Subcutaneous adipose tissue (tissue), 4 donors: Measurements from ENCODE around the gene WDR45B. TPM values are rescaled to one million over a fixed set of nuclear protein-coding genes. Genes with fewer than 3 reads are reported as not detected.

ENCODE experiments used
- small RNA-seq: library from RNA; depleted of rRNA; stranded (forward); fragments of <200 nt; gene quantifications from one replicate; pipeline ENCODE3, GENCODE V24; 2016
- total RNA-seq, 4 donors: library from RNA; depleted of rRNA; stranded (reverse); fragments of >200 nt; gene quantifications; one replicate each; pipeline ENCODE4 v1.1.0, GENCODE V29; 2016
- TF ChIP-seq, protein P1 (sequence below): fragments of 450-650 bp; IDR thresholded peaks from one replicate; pipeline ENCODE4 v1.5.1; 2016; ENCODE audit warnings: low read depth, mild to moderate bottlenecking, control low read depth, antibody characterized with exemption, moderate library complexity

Gene WDR45B
- total RNA-seq, 4 donors from 2014 or later: 60.6 to 74.8 (median 63.1) TPM

GRCh38 chr17:82569621-82570020 lies 78.6 kb downstream of the WDR45B start:
- TF ChIP-seq, protein P1, sequence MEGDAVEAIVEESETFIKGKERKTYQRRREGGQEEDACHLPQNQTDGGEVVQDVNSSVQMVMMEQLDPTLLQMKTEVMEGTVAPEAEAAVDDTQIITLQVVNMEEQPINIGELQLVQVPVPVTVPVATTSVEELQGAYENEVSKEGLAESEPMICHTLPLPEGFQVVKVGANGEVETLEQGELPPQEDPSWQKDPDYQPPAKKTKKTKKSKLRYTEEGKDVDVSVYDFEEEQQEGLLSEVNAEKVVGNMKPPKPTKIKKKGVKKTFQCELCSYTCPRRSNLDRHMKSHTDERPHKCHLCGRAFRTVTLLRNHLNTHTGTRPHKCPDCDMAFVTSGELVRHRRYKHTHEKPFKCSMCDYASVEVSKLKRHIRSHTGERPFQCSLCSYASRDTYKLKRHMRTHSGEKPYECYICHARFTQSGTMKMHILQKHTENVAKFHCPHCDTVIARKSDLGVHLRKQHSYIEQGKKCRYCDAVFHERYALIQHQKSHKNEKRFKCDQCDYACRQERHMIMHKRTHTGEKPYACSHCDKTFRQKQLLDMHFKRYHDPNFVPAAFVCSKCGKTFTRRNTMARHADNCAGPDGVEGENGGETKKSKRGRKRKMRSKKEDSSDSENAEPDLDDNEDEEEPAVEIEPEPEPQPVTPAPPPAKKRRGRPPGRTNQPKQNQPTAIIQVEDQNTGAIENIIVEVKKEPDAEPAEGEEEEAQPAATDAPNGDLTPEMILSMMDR: no peak

- TF ChIP-seq, protein P1: no peak
Observed at GRCh38 chr17:82568997-82569393, 79.2 kb downstream of the WDR45B start.

DNA sequence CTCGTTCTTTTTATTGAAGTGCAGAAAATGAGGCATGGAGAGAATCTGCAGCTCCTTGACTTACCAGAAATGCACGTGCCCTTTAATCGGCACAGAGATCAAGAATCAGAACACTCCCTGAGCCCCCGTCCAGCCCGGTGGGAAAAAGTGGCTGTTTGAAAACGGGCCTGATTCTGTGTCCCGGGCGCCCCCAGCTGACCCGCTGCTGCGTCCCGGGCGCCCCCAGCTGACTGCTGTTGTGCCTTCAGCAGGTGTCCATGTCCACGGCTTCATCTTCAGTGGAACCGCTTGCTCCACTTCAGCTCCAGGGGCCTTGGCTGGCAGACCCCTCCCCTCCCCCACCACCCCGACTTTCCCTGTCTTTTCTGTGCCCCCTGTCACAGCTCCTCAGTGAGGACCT lies 81.0 kb downstream of the WDR45B start:
- TF ChIP-seq, protein P1: no peak

- TF ChIP-seq, protein P1: no peak
Observed at GRCh38 chr17:82566129-82566960, 81.9 kb downstream of the WDR45B start.

- TF ChIP-seq, protein P1: no peak
Observed at GRCh38 chr17:82565551-82565950, 82.7 kb downstream of the WDR45B start.

Small RNAs within 50 kb of the gene (small RNA-seq; reads per million reads assigned to genes)
- not detected for gene MIR4525

Other genes with a start within 250 kb of the WDR45B start
- 100 to 1,000 TPM in 2 of 4 donors, 10 to 100 TPM in 2; 47.0 to 160 (median 105) TPM for gene HEXD, start 230.1 kb downstream of the WDR45B start, total RNA-seq
- gene OGFOD3, start 229.9 kb downstream of the WDR45B start, total RNA-seq: 10 to 100 TPM in 3 of 4 donors, 1 to 10 TPM in 1; 7.7 to 39.9 (median 24.3) TPM
- gene CYBC1, start 197.7 kb downstream of the WDR45B start, total RNA-seq: 10 to 100 TPM; 28.7 to 84.6 (median 64.6) TPM
- gene NARF, start 189.7 kb downstream of the WDR45B start, total RNA-seq: 10 to 100 TPM; 32.6 to 56.7 (median 42.8) TPM
- gene FOXK2, start 128.7 kb downstream of the WDR45B start, total RNA-seq: 10 to 100 TPM; 22.0 to 42.2 (median 35.0) TPM
- gene RAB40B, start 50.3 kb upstream of the WDR45B start, total RNA-seq: 10 to 100 TPM in 2 of 4 donors, 1 to 10 TPM in 2; 6.5 to 26.0 (median 8.5) TPM
- 10 to 100 TPM; 10.0 to 23.9 (median 12.1) TPM for gene FN3KRP, start 68.3 kb upstream of the WDR45B start, total RNA-seq
- 10 to 100 TPM in 1 of 4 donors, 1 to 10 TPM in 3; 2.0 to 35.8 (median 5.2) TPM for gene FN3K, start 87.2 kb upstream of the WDR45B start, total RNA-seq
- gene TBCD, start 103.6 kb upstream of the WDR45B start, total RNA-seq: 100 to 1,000 TPM in 1 of 4 donors, 10 to 100 TPM in 3; 36.5 to 103 (median 54.7) TPM
- gene ZNF750, start 191.6 kb upstream of the WDR45B start, total RNA-seq: not detected